Cardiac muscle cell (in vitro differentiated cells and primary cell): Measurements from ENCODE around the gene SNRPN. TPM values are rescaled to one million over a fixed set of nuclear protein-coding genes. Genes with fewer than 3 reads are reported as not detected.
A peak's percentile ranks its signal among the peaks of the same experiment; 100 is the strongest.

Source experiments
- DNase-seq, 2 donors: peaks; one replicate each; pipeline versions ENCODE4 v3.0.0 to v3.0.0-alpha.2; 2010 to 2017; ENCODE audit warnings: low read depth in 1 of 2, low spot score in 1 of 2
- H3K27ac ChIP-seq: fragments of 200-600 bp; sonication (generic); 2 replicates; pipeline ENCODE4 v1.5.1; 2016
- H3K27me3 ChIP-seq: fragments of 200-600 bp; sonication (generic); 2 replicates; pipeline ENCODE4 v1.6.0; 2016; ENCODE audit warnings: control low read depth
- H3K36me3 ChIP-seq: fragments of 200-600 bp; sonication (generic); 2 replicates; pipeline ENCODE4 v1.5.1; 2016; ENCODE audit warnings: control low read depth
- H3K4me1 ChIP-seq: fragments of 200-600 bp; sonication (generic); 2 replicates; pipeline ENCODE4 v1.8.1; 2017; ENCODE audit warnings: low read depth, mild to moderate bottlenecking, mixed run types
- H3K4me3 ChIP-seq: fragments of 200-600 bp; sonication (generic); 2 replicates; pipeline ENCODE4 v1.5.1; 2016; ENCODE audit warnings: mild to moderate bottlenecking
- H3K9me3 ChIP-seq: fragments of 200-600 bp; sonication (generic); 2 replicates; pipeline ENCODE4 v1.5.1; 2017; ENCODE audit warnings: low read depth, mild to moderate bottlenecking, control low read depth
- CTCF ChIP-seq: IDR thresholded peaks from 2 replicates; pipeline ENCODE4 v1.5.1; 2012; ENCODE audit warnings: low read depth, mild to moderate bottlenecking, low read length
- polyA plus RNA-seq: library from polyadenylated mRNA; unstranded; fragments of >200 nt; fragmentation: Nextera tagmentation; extraction: Ambion mirVana; gene quantifications from 2 replicates; pipeline ENCODE4 v1.2.1, GENCODE V29; 2016
- total RNA-seq: library from RNA; depleted of rRNA; stranded (reverse); fragments of >200 nt; gene quantifications from 2 replicates; pipeline ENCODE4 v1.2.3, GENCODE V29; 2016

SNRPN gene
- total and polyA plus RNA-seq, 2 experiments from 2014 or later: 511 to 599 TPM

GRCh38 chr15:25019434-25019833, 64.6 kb downstream of the SNRPN start:
- Histone ChIP-seq H3K36me3 (peaks cover 6% of the 10 kb centered on the region), H3K4me3 (no peak overlapping the region), H3K4me1 (no peaks in the 10 kb centered on the region), H3K27ac (peak overlapping the region; percentile 6), H3K9me3 (no peaks in the 10 kb centered on the region), H3K27me3 (no peaks in the 10 kb centered on the region)
- DNase-seq: no peak
- no peak for TF ChIP-seq CTCF

- H3K27ac ChIP-seq: no peak overlapping the region
- H3K4me1 ChIP-seq: no peaks in the 10 kb centered on the region
- no peaks in the 10 kb centered on the region for H3K9me3 ChIP-seq
- peak in 1 of 2 donors; percentile 56 for DNase-seq
- TF ChIP-seq CTCF: no peak
- H3K36me3 ChIP-seq: peaks cover 6% of the 10 kb centered on the region
- H3K27me3 ChIP-seq: no peaks in the 10 kb centered on the region
- no peak overlapping the region for H3K4me3 ChIP-seq
Measured at GRCh38 chr15:25022233-25022632, 67.4 kb downstream of the SNRPN start.

Other genes starting within 250 kb of the SNRPN start
- 10.2 and 11.2 TPM in 2 replicates for gene SNURF, start within 50 bp of the SNRPN start, total RNA-seq
- 12.0 and 13.5 TPM in 2 replicates for gene SNURF, start within 50 bp of the SNRPN start, polyA plus RNA-seq